ENCODE measurements around the gene LPP. TPM values are rescaled to one million over a fixed set of nuclear protein-coding genes. Genes with fewer than 3 reads are reported as not detected.

Gene LPP
- total RNA-seq, 1 experiment from 2014 or later = 54.0 TPM

DNA sequence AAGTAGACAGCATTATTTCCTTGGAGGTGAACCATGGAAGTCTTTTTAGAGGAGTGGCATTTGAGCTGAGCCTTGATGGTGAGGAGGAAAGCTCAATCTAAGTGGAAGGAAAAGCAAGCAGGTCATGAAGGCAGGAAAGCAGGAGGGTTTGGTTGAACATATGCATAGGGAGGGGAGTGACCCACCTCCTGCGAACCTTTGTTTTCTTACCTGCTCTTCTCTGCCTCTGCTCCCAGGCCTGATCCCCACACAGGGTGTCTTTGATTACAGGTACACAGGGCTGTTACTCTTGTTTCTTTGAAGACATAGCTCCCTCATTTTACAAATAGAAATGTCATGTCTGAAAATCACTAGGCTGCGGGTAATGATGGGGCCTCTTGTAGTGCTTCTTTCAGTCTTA lies 769.7 kb downstream of the LPP start:
- no peaks in the 10 kb centered on the region for H3K4me1 ChIP-seq (ENCODE audit: control insufficient read depth in 1 of 2, insufficient read depth in 2 of 2, low read length in 2 of 2)
- ATAC-seq (no peak), DNase-seq (ENCODE audit: low read depth, low spot score) (no peak)
- H3K4me3 ChIP-seq (replicated peaks in 1 of 2; ENCODE audit: low read depth in 1 of 2, low read length in 2 of 2) = no peak overlapping the region
- ChIA-PET POLR2A (no interaction called here), CTCF (no interaction called here), RAD21 (ENCODE audit: low non-redundant PET in 1 of 2, low total read pairs in 2 of 2, uncharacterized antibody in 2 of 2, unreplicated experiment in 2 of 2) (no interaction called here)
- TF ChIP-seq FOSL1 (IDR thresholded peaks at IDR 0.05; ENCODE audit: low read depth) (no peak), JUND (IDR thresholded peaks at IDR 0.05) (no peak), CEBPB (IDR thresholded peaks at IDR 0.05; ENCODE audit: low read depth) (no peak), EZH2 (IDR thresholded peaks at IDR 0.05) (no peak), ELF1 (IDR thresholded peaks at IDR 0.05; ENCODE audit: borderline replicate concordance, low read depth) (no peak)
- TF ChIP-seq, protein P1, sequence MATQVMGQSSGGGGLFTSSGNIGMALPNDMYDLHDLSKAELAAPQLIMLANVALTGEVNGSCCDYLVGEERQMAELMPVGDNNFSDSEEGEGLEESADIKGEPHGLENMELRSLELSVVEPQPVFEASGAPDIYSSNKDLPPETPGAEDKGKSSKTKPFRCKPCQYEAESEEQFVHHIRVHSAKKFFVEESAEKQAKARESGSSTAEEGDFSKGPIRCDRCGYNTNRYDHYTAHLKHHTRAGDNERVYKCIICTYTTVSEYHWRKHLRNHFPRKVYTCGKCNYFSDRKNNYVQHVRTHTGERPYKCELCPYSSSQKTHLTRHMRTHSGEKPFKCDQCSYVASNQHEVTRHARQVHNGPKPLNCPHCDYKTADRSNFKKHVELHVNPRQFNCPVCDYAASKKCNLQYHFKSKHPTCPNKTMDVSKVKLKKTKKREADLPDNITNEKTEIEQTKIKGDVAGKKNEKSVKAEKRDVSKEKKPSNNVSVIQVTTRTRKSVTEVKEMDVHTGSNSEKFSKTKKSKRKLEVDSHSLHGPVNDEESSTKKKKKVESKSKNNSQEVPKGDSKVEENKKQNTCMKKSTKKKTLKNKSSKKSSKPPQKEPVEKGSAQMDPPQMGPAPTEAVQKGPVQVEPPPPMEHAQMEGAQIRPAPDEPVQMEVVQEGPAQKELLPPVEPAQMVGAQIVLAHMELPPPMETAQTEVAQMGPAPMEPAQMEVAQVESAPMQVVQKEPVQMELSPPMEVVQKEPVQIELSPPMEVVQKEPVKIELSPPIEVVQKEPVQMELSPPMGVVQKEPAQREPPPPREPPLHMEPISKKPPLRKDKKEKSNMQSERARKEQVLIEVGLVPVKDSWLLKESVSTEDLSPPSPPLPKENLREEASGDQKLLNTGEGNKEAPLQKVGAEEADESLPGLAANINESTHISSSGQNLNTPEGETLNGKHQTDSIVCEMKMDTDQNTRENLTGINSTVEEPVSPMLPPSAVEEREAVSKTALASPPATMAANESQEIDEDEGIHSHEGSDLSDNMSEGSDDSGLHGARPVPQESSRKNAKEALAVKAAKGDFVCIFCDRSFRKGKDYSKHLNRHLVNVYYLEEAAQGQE (IDR thresholded peaks at IDR 0.05; ENCODE audit: low read depth) = no peak
- TF ChIP-seq, protein P2, sequence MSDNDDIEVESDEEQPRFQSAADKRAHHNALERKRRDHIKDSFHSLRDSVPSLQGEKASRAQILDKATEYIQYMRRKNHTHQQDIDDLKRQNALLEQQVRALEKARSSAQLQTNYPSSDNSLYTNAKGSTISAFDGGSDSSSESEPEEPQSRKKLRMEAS (IDR thresholded peaks at IDR 0.05) = no peak
- TF ChIP-seq, protein P3, sequence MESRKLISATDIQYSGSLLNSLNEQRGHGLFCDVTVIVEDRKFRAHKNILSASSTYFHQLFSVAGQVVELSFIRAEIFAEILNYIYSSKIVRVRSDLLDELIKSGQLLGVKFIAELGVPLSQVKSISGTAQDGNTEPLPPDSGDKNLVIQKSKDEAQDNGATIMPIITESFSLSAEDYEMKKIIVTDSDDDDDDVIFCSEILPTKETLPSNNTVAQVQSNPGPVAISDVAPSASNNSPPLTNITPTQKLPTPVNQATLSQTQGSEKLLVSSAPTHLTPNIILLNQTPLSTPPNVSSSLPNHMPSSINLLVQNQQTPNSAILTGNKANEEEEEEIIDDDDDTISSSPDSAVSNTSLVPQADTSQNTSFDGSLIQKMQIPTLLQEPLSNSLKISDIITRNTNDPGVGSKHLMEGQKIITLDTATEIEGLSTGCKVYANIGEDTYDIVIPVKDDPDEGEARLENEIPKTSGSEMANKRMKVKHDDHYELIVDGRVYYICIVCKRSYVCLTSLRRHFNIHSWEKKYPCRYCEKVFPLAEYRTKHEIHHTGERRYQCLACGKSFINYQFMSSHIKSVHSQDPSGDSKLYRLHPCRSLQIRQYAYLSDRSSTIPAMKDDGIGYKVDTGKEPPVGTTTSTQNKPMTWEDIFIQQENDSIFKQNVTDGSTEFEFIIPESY (IDR thresholded peaks at IDR 0.05; ENCODE audit: extremely low read depth, insufficient replicate concordance, low read length) = no peak
- H3K9ac ChIP-seq (ENCODE audit: low read length) = no peak overlapping the region
- no peaks in the 10 kb centered on the region for H3K9me2 ChIP-seq (ENCODE audit: insufficient read depth)
- no peak overlapping the region for H3K4me2 ChIP-seq (ENCODE audit: low read length)
- no peaks in the 10 kb centered on the region for H3K27me3 ChIP-seq (ENCODE audit: insufficient read depth, low read length)
- intact Hi-C loops (cut with micrococcal nuclease) = no loop called here
- no peaks in the 10 kb centered on the region; a peak in 1 of 4 replicates for H3K9me3 ChIP-seq (ENCODE audit: control insufficient read depth in 1 of 2, insufficient read depth in 1 of 2, low read depth in 1 of 2, low read length in 2 of 2)
- H4K20me1 ChIP-seq (ENCODE audit: insufficient read depth) = no peaks in the 10 kb centered on the region
- no peaks in the 10 kb centered on the region for H3K36me3 ChIP-seq (ENCODE audit: control insufficient read depth in 1 of 2, insufficient read depth in 2 of 2, low read length in 2 of 2)
- no TSS peak for BruUV-seq (replicated peaks)
- H3K27ac ChIP-seq (ENCODE audit: low read depth, low read length) = no peak overlapping the region
- no peaks in the 10 kb centered on the region for H3K79me2 ChIP-seq (ENCODE audit: insufficient read depth, low read length)
- H2AFZ ChIP-seq (ENCODE audit: low read depth, low read length, poor library complexity, severe bottlenecking) = no peak overlapping the region
